AG09309 (cell line): Measurements from ENCODE around the gene UCHL3.
A peak's percentile ranks its signal among the peaks of the same experiment; 100 is the strongest.

ENCODE experiments used
- DNase-seq: peaks from one replicate; pipeline ENCODE4 v3.0.0-alpha.2; 2010; ENCODE audit warnings: low read depth
- H3K4me3 ChIP-seq: 2 replicates; pipeline ENCODE4 v1.5.1; 2011; ENCODE audit warnings: mild to moderate bottlenecking, low read depth, low read length, moderate library complexity; ENCODE audit not compliant: control insufficient read depth
- CTCF ChIP-seq: IDR thresholded peaks from 2 replicates; pipeline ENCODE4 v1.5.1; 2011; ENCODE audit warnings: mild to moderate bottlenecking, low read depth, low read length, inconsistent platforms; ENCODE audit not compliant: insufficient read depth, control insufficient read depth; ENCODE audit errors: missing control alignments

The UCHL3 gene

GRCh38 chr13:75550159-75550567 lies 572 bp downstream of the UCHL3 start:
- DNase-seq, result no peak
- peak overlapping the region; percentile 67 for H3K4me3 ChIP-seq
- TF ChIP-seq CTCF, result no peak

GRCh38 chr13:75554464-75554863 lies 4.9 kb downstream of the UCHL3 start:
- no peak for TF ChIP-seq CTCF
- DNase-seq, result no peak
- H3K4me3 ChIP-seq, result no peak overlapping the region

- TF ChIP-seq CTCF, result no peak
- no peak for DNase-seq
- no peak overlapping the region for H3K4me3 ChIP-seq
Measured at GRCh38 chr13:75554981-75555380, 5.4 kb downstream of the UCHL3 start.

- no peak for DNase-seq
- no peak for TF ChIP-seq CTCF
- H3K4me3 ChIP-seq, result no peak overlapping the region
Measured at GRCh38 chr13:75555836-75556235, 6.2 kb downstream of the UCHL3 start.

- no peak overlapping the region for H3K4me3 ChIP-seq
- DNase-seq, result no peak
- no peak for TF ChIP-seq CTCF
Measured at GRCh38 chr13:75556961-75557360, 7.4 kb downstream of the UCHL3 start.

GRCh38 chr13:75558145-75558840 lies 8.7 kb downstream of the UCHL3 start:
- no peak for TF ChIP-seq CTCF

GRCh38 chr13:75566658-75567057 lies 17.1 kb downstream of the UCHL3 start:
- peak; percentile 42 for TF ChIP-seq CTCF
- H3K4me3 ChIP-seq, result no peak overlapping the region
- DNase-seq, result no peak

More at GRCh38 chr13:75558145-75558840, 8.7 kb downstream of the UCHL3 start:
- no peak overlapping the region for H3K4me3 ChIP-seq
- DNase-seq, result no peak
